ENCODE measurements around the gene SLC7A1.

SLC7A1 gene

DNA sequence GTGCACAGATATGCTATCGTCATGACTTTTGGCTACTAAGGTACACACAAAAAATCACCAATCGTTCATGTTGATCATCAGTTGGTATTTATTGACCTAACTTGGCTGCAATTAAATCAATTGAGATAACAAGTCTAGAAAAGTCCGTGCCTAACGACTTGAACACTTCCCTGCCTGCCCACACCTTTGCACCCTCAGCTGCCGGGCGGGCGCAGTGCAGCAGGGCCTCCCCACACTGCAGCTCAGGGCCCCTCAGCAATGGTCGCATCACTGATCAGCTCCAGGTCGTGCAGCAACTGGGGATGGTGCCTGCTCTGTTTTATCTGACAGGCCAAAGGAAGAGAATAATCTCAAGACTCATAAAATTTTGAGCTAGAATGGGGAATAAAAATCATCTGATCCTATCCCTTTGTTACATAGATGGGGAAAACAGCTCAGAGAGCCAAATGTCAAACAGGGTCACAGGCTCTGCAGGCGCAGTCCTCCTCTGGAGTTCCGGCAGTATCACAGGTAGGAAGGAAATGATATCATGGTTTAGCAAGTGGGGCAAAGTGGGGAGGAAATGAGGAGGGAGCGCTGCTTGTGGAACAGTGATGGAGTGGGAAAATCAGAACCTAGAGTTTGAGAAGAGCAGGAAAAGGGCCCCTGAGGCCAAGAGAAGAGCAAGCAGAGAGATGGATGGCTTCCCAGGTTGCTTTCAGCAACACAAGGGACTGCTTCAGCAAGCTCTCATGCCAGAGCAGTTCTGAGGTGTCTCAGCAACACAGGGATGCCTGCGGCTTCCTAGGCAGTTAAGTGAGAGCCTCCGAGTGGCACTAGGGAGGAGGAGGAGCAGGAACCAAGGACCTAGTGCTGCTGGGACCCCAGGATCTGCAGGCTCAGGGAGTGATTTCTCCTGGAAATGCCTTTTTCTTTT is 57.5 kb downstream of the SLC7A1 start:
- Histone ChIP-seq H3K79me2 (ENCODE audit: control insufficient read depth, insufficient read depth, low read length, poor library complexity) (peaks cover 2% of the 10 kb centered on the region), H3K4me2 (ENCODE audit: low read length) (no peak overlapping the region), H4K12ac (ENCODE audit: low read depth, low read length) (no peak overlapping the region), H2AK5ac (ENCODE audit: low read length) (no peak overlapping the region), H2BK12ac (ENCODE audit: low read length) (peak overlapping the region; percentile 64), H3K23ac (ENCODE audit: low read length) (no peak overlapping the region), H3K9me3 (ENCODE audit: insufficient read depth, low read depth, low read length) (peaks cover 2% of the 10 kb centered on the region), H4K8ac (ENCODE audit: low read depth, low read length) (no peak overlapping the region), H3K14ac (ENCODE audit: low read length) (peak overlapping the region; percentile 27), H3K4ac (ENCODE audit: low read depth, low read length) (peak overlapping the region; percentile 19), H3K18ac (ENCODE audit: low read length) (peak overlapping the region; percentile 84), H3K36me3 (ENCODE audit: control insufficient read depth in 1 of 2, insufficient read depth in 2 of 2, low read length in 2 of 2) (peaks cover 10 to 21% of the 10 kb centered on the region in 2 experiments), H2BK5ac (ENCODE audit: low read depth, low read length, poor library complexity) (no peak overlapping the region), H3K9ac (ENCODE audit: low read length) (no peak overlapping the region), H3K27me3 (ENCODE audit: insufficient read depth, low read length) (no peaks in the 10 kb centered on the region), H3K4me1 (ENCODE audit: control insufficient read depth in 1 of 2, insufficient read depth in 2 of 2, low read length in 2 of 2) (peaks cover 34 to 46% of the 10 kb centered on the region in 2 experiments), H2AFZ (ENCODE audit: insufficient read depth, low read length, poor library complexity) (no peak overlapping the region), H3K79me1 (ENCODE audit: low read length) (peaks cover 12% of the 10 kb centered on the region), H4K91ac (ENCODE audit: low read depth, low read length) (peak overlapping the region; percentile 51), H3K27ac (ENCODE audit: low read depth, low read length) (no peak overlapping the region), H2BK120ac (ENCODE audit: insufficient read depth, low read length, poor library complexity) (no peak overlapping the region), H3K4me3 (ENCODE audit: low read depth, low read length) (no peak overlapping the region)
- no peak for DNase-seq
- no CpG with 5 or more reads among the region's 14 CpGs for WGBS (ENCODE audit: extremely low coverage, insufficient coverage, insufficient read length)

DNA sequence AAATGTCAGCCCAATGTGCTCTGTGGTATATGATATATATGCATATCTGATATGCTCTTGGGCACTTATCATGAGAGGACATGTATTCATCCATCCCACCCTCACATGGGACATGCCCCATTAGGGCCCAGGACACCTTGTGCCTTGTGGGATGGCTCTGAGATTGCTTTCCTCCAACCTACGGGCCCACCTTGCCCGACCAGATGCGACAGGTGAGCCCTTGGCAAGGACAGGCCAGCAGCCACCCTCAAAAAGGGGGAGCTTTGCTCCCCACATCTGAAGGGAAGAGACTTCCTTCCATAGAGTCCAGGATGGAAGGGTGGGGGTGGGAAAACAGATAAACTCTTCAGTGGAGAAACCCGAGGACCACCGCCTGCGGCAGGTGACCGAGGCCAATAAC is 58.6 kb downstream of the SLC7A1 start:
- Histone ChIP-seq H3K4me1 (ENCODE audit: control insufficient read depth in 1 of 2, insufficient read depth in 2 of 2, low read length in 2 of 2) (peaks cover 34 to 48% of the 10 kb centered on the region in 2 experiments), H3K79me1 (ENCODE audit: low read length) (peaks cover 12% of the 10 kb centered on the region), H3K14ac (ENCODE audit: low read length) (no peak overlapping the region), H4K8ac (ENCODE audit: low read depth, low read length) (no peak overlapping the region), H4K91ac (ENCODE audit: low read depth, low read length) (peak overlapping the region; percentile 32), H3K4me3 (ENCODE audit: low read depth, low read length) (no peak overlapping the region), H3K4ac (ENCODE audit: low read depth, low read length) (no peak overlapping the region), H2AFZ (ENCODE audit: insufficient read depth, low read length, poor library complexity) (no peak overlapping the region), H2AK5ac (ENCODE audit: low read length) (peak overlapping the region; percentile 58), H2BK12ac (ENCODE audit: low read length) (peak overlapping the region; percentile 67), H3K79me2 (ENCODE audit: control insufficient read depth, insufficient read depth, low read length, poor library complexity) (peaks cover 2% of the 10 kb centered on the region), H3K18ac (ENCODE audit: low read length) (peak overlapping the region; percentile 70), H4K12ac (ENCODE audit: low read depth, low read length) (no peak overlapping the region), H3K9me3 (ENCODE audit: insufficient read depth, low read depth, low read length) (peaks cover 2% of the 10 kb centered on the region), H3K36me3 (ENCODE audit: control insufficient read depth in 1 of 2, insufficient read depth in 2 of 2, low read length in 2 of 2) (peaks cover 10 to 21% of the 10 kb centered on the region in 2 experiments), H3K23ac (ENCODE audit: low read length) (no peak overlapping the region), H2BK120ac (ENCODE audit: insufficient read depth, low read length, poor library complexity) (no peak overlapping the region), H3K27ac (ENCODE audit: low read depth, low read length) (no peak overlapping the region), H3K9ac (ENCODE audit: low read length) (no peak overlapping the region), H3K27me3 (ENCODE audit: insufficient read depth, low read length) (no peaks in the 10 kb centered on the region), H2BK5ac (ENCODE audit: low read depth, low read length, poor library complexity) (no peak overlapping the region), H3K4me2 (ENCODE audit: low read length) (no peak overlapping the region)
- no peak for DNase-seq
- no CpG with 5 or more reads among the region's 7 CpGs for WGBS (ENCODE audit: extremely low coverage, insufficient coverage, insufficient read length)

- no peak overlapping the region for H3K14ac ChIP-seq (ENCODE audit: low read length)
- no CpG with 5 or more reads among the region's 24 CpGs for WGBS (ENCODE audit: extremely low coverage, insufficient coverage, insufficient read length)
- H3K18ac ChIP-seq (ENCODE audit: low read length), result peak overlapping the region; percentile 4
- H4K8ac ChIP-seq (ENCODE audit: low read depth, low read length), result no peak overlapping the region
- no peak overlapping the region for H2AFZ ChIP-seq (ENCODE audit: insufficient read depth, low read length, poor library complexity)
- H3K79me2 ChIP-seq (ENCODE audit: control insufficient read depth, insufficient read depth, low read length, poor library complexity), result peaks cover 2% of the 10 kb centered on the region
- H3K9ac ChIP-seq (ENCODE audit: low read length), result no peak overlapping the region
- H4K12ac ChIP-seq (ENCODE audit: low read depth, low read length), result no peak overlapping the region
- no peak overlapping the region for H2BK120ac ChIP-seq (ENCODE audit: insufficient read depth, low read length, poor library complexity)
- H3K9me3 ChIP-seq (ENCODE audit: insufficient read depth, low read depth, low read length), result peaks cover 2% of the 10 kb centered on the region
- peaks cover 14% of the 10 kb centered on the region for H3K79me1 ChIP-seq (ENCODE audit: low read length)
- H2BK5ac ChIP-seq (ENCODE audit: low read depth, low read length, poor library complexity), result no peak overlapping the region
- no peak for DNase-seq
- peak overlapping the region; percentile 19 for H2BK12ac ChIP-seq (ENCODE audit: low read length)
- peak overlapping the region; percentile 26 for H3K4ac ChIP-seq (ENCODE audit: low read depth, low read length)
- H3K27ac ChIP-seq (ENCODE audit: low read depth, low read length), result no peak overlapping the region
- H3K4me2 ChIP-seq (ENCODE audit: low read length), result no peak overlapping the region
- H3K4me1 ChIP-seq (ENCODE audit: control insufficient read depth in 1 of 2, insufficient read depth in 2 of 2, low read length in 2 of 2), result peaks cover 36 to 47% of the 10 kb centered on the region in 2 experiments
- no peak overlapping the region for H3K23ac ChIP-seq (ENCODE audit: low read length)
- no peaks in the 10 kb centered on the region for H3K27me3 ChIP-seq (ENCODE audit: insufficient read depth, low read length)
- H3K4me3 ChIP-seq (ENCODE audit: low read depth, low read length), result no peak overlapping the region
- peaks cover 10 to 23% of the 10 kb centered on the region in 2 experiments for H3K36me3 ChIP-seq (ENCODE audit: control insufficient read depth in 1 of 2, insufficient read depth in 2 of 2, low read length in 2 of 2)
- H2AK5ac ChIP-seq (ENCODE audit: low read length), result no peak overlapping the region
- peak overlapping the region; percentile 7 for H4K91ac ChIP-seq (ENCODE audit: low read depth, low read length)
Observed at GRCh38 chr13:29535663-29536655, 59.5 kb downstream of the SLC7A1 start.

- Histone ChIP-seq H3K9ac (ENCODE audit: low read length) (no peak overlapping the region), H3K27ac (ENCODE audit: low read depth, low read length) (no peak overlapping the region), H2AFZ (ENCODE audit: insufficient read depth, low read length, poor library complexity) (no peak overlapping the region), H3K36me3 (ENCODE audit: control insufficient read depth in 1 of 2, insufficient read depth in 2 of 2, low read length in 2 of 2) (peaks cover 15 to 25% of the 10 kb centered on the region in 2 experiments), H4K91ac (ENCODE audit: low read depth, low read length) (no peak overlapping the region), H3K4me2 (ENCODE audit: low read length) (no peak overlapping the region), H3K18ac (ENCODE audit: low read length) (no peak overlapping the region), H3K27me3 (ENCODE audit: insufficient read depth, low read length) (no peaks in the 10 kb centered on the region), H3K4me1 (ENCODE audit: control insufficient read depth in 1 of 2, insufficient read depth in 2 of 2, low read length in 2 of 2) (peaks cover 26 to 33% of the 10 kb centered on the region in 2 experiments), H4K8ac (ENCODE audit: low read depth, low read length) (no peak overlapping the region), H3K9me3 (ENCODE audit: insufficient read depth, low read depth, low read length) (peaks cover 2% of the 10 kb centered on the region), H2BK5ac (ENCODE audit: low read depth, low read length, poor library complexity) (no peak overlapping the region), H2BK120ac (ENCODE audit: insufficient read depth, low read length, poor library complexity) (no peak overlapping the region), H3K79me1 (ENCODE audit: low read length) (peaks cover 9% of the 10 kb centered on the region), H3K14ac (ENCODE audit: low read length) (no peak overlapping the region), H4K12ac (ENCODE audit: low read depth, low read length) (no peak overlapping the region), H2BK12ac (ENCODE audit: low read length) (no peak overlapping the region), H3K79me2 (ENCODE audit: control insufficient read depth, insufficient read depth, low read length, poor library complexity) (peaks cover 2% of the 10 kb centered on the region), H2AK5ac (ENCODE audit: low read length) (no peak overlapping the region), H3K4ac (ENCODE audit: low read depth, low read length) (no peak overlapping the region), H3K23ac (ENCODE audit: low read length) (no peak overlapping the region), H3K4me3 (ENCODE audit: low read depth, low read length) (no peak overlapping the region)
- no CpG with 5 or more reads among the region's 4 CpGs for WGBS (ENCODE audit: extremely low coverage, insufficient coverage, insufficient read length)
- no peak for DNase-seq
Observed at GRCh38 chr13:29534083-29534482, 61.4 kb downstream of the SLC7A1 start.

All from trophoblast cell (in vitro differentiated cells and primary cell).